NCI-H524 treated with DMSO at 0.1 percent for 48 hours (cell line): Measurements from ENCODE around the gene BTBD6.

Source experiments
- DNase-seq: peaks from one replicate; lab custom pipeline; 2025; lab: John Stamatoyannopoulos, UW

The BTBD6 gene

DNA sequence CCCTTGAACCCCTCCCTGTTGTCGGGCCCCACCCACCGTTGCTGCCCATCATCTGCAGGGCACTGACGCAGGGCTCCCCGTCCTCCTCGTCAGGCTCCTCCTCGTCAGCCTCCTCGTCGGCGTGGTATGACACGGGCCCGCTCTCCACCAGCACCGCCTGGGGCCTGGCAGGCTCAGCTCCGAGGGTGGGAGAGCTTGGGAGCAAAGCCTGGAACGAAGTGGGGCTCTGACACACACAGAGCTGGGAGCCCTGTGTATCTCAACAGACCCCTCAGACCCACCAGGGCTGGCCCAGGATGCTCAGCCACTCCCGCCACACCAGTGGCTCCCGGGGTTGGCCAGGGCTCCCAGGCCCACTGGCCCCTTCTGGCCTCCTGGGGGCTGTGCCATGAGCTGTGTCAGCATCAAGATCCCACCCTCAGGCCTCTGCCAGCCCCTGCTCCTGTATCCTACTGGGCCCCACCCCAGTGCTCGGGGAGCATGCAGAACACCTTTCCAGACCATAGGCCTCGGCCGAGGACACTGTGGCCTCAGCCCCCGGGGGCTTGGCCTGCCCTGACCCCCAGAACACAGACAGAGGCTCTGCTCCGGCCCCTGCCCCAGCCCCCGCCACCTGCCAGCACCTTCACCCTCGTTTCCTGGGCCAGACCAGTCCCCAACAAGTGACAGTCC lies 37.1 kb upstream of the BTBD6 start:
- no peak for DNase-seq

- DNase-seq: no peak
Observed at GRCh38 chr14:105211758-105212089, 36.6 kb upstream of the BTBD6 start.

DNA sequence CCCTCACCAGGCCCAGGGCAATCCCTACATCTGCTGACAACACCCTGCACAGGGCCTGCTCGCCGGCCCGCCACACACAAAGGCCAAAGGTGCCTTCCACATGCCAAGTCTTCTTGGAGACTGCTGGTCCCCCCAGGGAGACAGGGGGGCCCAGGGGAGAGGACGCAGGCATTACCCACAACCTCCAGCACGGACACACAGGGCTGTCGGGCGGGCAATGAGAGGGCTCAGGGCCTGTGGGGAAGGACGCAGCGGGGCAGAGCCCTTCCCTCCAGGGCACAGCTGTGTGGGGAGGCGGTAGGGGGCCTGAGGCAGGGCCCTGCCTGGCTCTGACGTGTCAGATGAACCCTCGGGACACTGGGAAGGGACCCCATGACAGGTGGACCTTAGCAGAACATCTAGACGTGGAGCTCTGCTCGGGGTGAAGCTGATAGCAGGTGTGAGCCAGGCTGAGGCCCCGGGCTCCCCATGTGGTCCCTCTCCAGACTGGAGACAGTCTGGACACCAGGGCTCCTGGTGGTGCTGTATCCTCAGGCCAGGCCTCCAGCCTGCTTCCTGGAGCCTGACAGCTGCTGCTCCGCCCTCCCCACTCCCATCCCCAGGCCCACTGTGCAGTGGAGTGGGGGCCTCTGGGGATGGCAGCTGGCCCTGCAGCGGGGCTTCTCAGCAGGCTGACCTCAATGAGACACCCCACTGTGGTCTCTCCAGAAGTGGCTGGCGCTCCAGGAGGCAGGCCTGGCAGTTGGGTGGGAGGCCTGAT lies 35.6 kb upstream of the BTBD6 start:
- DNase-seq: peak; percentile 89

GRCh38 chr14:105213361-105213760 lies 35.0 kb upstream of the BTBD6 start:
- no peak for DNase-seq

GRCh38 chr14:105214324-105214915 lies 33.9 kb upstream of the BTBD6 start:
- no peak for DNase-seq

DNA sequence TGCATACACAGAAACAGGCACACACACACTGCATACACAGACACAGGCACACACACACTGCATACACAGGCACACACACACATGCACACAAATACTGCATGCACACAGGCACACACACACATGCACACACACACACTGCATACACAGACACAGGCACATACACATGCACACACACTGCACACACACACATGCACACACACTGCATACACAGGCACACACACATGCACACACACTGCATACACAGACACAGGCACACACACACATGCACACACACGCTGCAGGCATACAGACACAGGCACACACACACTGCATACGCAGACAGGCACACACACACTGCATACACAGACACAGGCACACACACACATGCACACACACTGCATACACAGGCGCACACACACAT lies 32.7 kb upstream of the BTBD6 start:
- DNase-seq: no peak

DNA sequence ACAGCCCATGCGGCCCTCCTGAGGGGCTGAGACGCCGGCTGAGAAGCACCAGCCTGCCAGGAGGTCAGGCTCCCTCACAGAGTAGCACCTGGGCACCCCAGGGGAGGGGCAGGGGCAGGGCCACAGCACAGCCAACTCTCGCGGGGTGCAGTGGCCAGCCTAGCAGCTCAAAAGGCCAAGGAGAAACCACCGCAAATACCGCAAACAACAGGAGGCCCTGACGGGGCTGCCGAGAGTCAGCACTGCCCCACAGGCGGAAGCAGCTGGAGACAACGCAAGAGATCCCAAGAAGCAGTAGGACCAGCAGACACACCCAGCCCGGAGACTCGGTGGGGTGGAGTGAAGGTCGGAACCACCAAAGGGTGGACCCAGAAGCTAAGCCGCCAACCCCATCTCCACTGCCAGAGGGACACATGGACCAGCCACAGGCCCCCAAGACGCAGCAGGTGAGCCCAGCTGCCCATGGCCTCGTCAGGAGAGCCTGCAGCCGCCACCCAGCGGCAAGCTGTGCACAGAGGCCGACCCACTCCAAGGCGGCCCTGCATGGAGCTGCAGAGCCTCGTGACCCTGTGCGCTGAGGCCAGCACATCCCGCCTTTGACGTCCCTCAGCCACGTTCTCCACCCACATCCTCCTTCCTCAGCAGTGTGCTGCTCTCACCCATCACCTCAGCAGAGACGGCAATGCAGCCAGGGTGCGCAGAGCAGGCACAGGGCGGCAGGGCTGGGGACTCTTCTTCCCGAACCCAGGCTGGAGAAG lies 31.7 kb upstream of the BTBD6 start:
- DNase-seq: no peak

DNA sequence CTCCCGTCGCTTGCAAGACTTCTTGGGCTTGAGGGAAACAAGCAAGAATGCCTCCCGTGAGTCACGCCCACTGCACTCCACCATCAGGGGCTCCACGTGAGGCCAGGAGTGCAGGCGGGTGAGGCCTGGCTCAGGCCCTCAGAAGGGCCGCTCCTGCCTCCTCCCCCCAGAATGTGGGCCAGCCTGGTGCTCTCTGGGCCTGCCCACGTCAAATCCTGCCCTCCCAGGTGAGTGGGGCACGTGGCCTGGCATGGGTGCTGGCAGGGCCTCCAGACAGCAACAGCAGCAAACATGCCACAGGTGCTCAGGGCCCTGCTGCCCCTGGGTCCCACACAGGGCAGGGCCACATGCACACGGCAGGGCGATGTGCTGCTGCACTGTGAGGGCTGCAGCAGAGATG lies 30.6 kb upstream of the BTBD6 start:
- no peak for DNase-seq

DNA sequence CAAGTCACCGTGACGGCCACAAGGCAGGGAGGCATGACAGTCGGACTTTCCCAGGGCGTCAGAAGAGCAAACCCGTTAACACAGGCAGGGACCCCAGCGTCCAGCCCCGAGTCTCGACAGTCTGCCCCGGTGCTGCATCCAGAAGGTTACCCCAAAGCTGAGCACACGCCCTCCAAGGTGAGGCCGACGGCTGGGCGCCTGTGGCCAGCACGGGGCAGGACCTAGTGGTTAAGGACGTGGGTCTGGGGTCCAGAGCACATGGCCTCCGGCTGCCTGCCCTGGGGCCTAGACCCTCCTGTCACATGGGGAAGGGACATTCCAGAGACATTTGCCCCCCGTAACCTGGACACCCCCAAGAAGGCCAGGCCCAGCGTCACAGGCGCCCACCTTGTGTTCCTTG lies 29.7 kb upstream of the BTBD6 start:
- DNase-seq: no peak

- no peak for DNase-seq
Observed at GRCh38 chr14:105219043-105219612, 29.2 kb upstream of the BTBD6 start.

DNA sequence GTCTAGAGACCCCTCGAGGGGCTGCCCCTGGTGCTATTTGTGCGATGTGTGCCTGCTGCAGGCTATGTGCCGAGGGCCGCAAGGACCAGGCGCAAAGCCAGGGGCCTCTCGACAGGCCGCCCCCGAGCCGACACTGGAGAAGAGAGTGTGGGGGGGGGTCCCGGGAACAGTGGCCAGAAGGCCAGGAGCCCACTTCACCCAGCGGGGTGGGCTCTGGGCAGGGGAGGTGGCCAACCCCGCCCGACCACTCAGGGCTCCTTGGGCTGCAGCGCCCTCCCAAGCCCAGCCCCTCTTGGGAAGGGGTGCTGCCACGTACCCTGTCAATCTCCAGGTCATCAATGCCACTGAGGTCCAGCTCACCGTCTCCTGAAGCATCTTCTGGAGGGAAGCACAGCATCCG lies 28.6 kb upstream of the BTBD6 start:
- DNase-seq: no peak

- no peak for DNase-seq
Observed at GRCh38 chr14:105220699-105221597, 27.4 kb upstream of the BTBD6 start.

DNA sequence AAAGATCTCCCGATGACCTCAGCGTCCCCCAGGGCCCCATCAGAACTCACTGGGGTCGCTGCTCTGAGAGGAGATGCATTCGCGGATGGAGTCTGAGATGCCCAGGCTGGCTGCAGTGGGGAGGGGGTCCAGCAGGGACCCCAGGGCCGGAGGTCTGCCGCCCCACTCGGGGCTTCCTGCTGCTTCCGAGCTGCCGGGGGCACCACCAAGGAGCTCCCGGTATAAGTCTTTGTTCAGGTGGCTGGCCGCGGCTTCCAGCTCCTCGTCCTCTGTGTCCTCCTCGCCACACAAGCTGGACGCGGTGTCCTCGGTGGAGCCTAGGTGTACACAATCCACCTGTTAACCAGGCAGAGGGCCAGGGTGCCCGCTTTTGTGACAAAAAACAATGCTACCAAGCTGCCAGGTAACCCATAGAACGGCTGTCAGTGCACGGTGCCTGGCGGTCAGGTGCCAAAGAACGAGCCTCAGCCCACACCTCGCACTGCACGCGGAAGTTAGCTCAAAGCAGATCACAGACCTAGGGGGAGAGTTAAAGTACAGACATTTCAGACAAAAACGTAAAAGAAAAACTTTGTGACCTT lies 26.6 kb upstream of the BTBD6 start:
- no peak for DNase-seq

DNA sequence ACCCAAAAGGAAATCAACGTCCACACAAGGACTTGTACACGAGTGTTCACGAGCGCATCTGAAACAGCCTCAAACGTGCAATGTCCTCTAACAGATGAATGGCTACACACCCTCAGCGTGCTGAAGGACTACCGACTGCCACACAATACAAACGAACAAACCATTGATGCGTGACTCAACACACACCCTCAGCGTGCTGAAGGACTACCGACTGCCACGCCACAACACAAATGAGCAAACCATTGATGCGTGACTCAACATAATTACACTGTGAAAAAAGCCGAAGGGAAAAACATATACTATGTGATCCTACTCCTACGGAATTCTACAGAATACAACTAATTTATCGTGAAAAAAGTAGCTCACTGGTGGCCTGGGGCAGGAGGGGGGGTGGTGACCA lies 25.1 kb upstream of the BTBD6 start:
- no peak for DNase-seq

- DNase-seq: no peak
Observed at GRCh38 chr14:105223770-105224544, 24.4 kb upstream of the BTBD6 start.

DNA sequence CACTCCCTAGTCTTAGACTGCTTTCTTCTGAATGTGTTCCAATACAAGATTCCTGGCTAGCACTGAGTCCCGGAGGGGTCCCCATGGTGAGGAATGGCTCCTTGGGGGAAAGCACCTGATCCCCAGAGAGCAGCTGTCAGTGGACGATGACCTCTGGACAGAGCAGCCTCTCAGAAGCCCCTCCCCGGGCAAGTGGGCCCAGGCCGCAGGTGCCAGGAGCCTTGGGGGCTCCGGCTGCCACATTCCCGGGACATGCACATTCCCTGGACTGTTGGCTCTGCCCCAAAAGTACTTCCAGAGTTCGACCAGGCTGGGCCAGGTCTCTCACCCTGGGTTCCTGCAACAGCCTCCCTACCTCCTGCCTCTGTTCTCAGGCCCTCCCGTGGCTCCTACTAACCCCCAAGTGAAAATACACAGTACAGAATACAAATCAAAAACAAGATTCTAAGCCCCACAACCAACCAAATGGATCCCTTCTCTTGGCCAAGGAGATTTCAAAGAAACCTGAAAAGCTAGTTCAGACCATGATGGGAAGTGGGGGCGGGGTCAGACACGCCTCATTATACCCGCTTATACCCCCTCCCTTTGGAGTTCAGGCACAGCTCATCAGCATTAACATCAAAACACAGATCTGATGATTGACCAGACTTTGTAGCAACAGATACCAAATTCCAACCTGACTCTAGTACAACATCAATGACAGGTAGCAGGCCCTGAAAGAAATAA lies 23.3 kb upstream of the BTBD6 start:
- no peak for DNase-seq

GRCh38 chr14:105226198-105226597 lies 22.1 kb upstream of the BTBD6 start:
- DNase-seq: no peak

GRCh38 chr14:105227346-105227745 lies 21.0 kb upstream of the BTBD6 start:
- no peak for DNase-seq

DNA sequence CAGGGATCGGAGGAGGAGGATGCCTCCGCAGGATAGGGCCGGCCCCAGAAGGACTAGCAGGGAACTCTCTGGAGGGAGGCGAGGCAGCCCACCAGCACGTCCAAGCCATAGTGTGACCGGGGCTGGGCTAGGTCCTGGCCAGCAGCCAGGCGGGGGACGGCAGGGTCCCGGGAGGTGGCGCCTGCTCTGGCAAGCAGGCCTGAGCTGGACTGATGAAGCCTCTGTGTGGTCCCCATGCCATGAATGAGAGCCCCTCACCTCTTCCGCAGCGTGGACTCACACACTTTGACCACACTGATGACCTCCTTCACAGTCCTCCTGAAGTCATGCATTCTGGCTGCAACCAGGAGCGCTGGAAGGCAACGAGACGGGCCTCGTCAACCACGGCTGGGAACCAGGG lies 19.8 kb upstream of the BTBD6 start:
- no peak for DNase-seq
